K562 (cell line): Measurements from ENCODE around the gene OSGEP.

Source experiments
- CTBP1 ChIP-seq: fragments of 450-650 bp; IDR thresholded peaks from 2 replicates; pipeline ENCODE4 v1.6.1; 2016; ENCODE audit warnings: borderline replicate concordance
- CTCF ChIP-seq, 3 experiments: IDR thresholded peaks in 2 of 3; conservative IDR thresholded peaks in 1 of 3; 2 replicates each; pipeline ENCODE4 v1.5.1; 2011 to 2012; ENCODE audit warnings: low read length in 3 of 3, mild to moderate bottlenecking in 3 of 3, control low read depth in 2 of 3, improper control_type of control experiment in 1 of 3, inconsistent platforms in 1 of 3, low read depth in 1 of 3, mixed read lengths in 1 of 3, moderate library complexity in 1 of 3; ENCODE audit not compliant: insufficient read depth in 2 of 3
- EZH2 ChIP-seq: IDR thresholded peaks from 2 replicates; pipeline ENCODE4 v1.6.1; 2012; ENCODE audit warnings: low read depth, mild to moderate bottlenecking, inconsistent platforms, low read length, borderline replicate concordance
- GATA2 ChIP-seq: sonication (generic); formaldehyde crosslinking; IDR thresholded peaks from 2 replicates; pipeline ENCODE4 v1.4.0; 2020; ENCODE audit warnings: mild to moderate bottlenecking, missing genetic modification reagents
- HDGF ChIP-seq: fragments of 450-650 bp; IDR thresholded peaks from 2 replicates; pipeline ENCODE4 v1.6.1; 2016
- SP1 ChIP-seq: sonication (generic); formaldehyde crosslinking; IDR thresholded peaks from 2 replicates; pipeline ENCODE4 v1.8.1; 2022; ENCODE audit warnings: mild to moderate bottlenecking, missing genetic modification reagents
- YY1 ChIP-seq, 3 experiments: IDR thresholded peaks; 2 replicates each; pipeline ENCODE4 v1.6.1; 2011; ENCODE audit warnings: low read length in 2 of 3, mild to moderate bottlenecking in 2 of 3, moderate library complexity in 2 of 3, borderline replicate concordance in 1 of 3, control low read depth in 1 of 3, low read depth in 1 of 3; ENCODE audit not compliant: insufficient read depth in 3 of 3, insufficient replicate concordance in 2 of 3, control insufficient read depth in 1 of 3, insufficient read length in 1 of 3; ENCODE audit errors: extremely low read depth in 1 of 3
- ZBTB11 ChIP-seq, 3 experiments: fragments of 200-800 bp in 1 of 3; fragments of 250-450 bp in 1 of 3; fragments of 450-650 bp in 1 of 3; sonication (Bioruptor Pico) in 1 of 3; sonication (Bioruptor generic) in 1 of 3; formaldehyde crosslinking in 1 of 3; IDR thresholded peaks; 2 replicates each; pipeline versions ENCODE4 v1.6.1 to v1.8.0; 2016 to 2022; ENCODE audit warnings: mild to moderate bottlenecking in 2 of 3, missing genetic modification characterization in 2 of 3, missing compliant biosample characterization in 1 of 3, moderate library complexity in 1 of 3

GRCh38 chr14:20485900-20486299 lies 31.3 kb upstream of the OSGEP start:
- TF ChIP-seq SP1 (CRISPR knock-in tag): no peak
- no peak for TF ChIP-seq EZH2
- no peak for TF ChIP-seq GATA2 (CRISPR knock-in tag)
- no peak for TF ChIP-seq YY1 (IDR thresholded peaks at IDR 0.05; ENCODE audit: borderline replicate concordance in 1 of 3, control insufficient read depth in 1 of 3, extremely low read depth in 1 of 3, insufficient read depth in 3 of 3, insufficient read length in 1 of 3, insufficient replicate concordance in 2 of 3, low read depth in 1 of 3, low read length in 2 of 3)
- TF ChIP-seq CTCF (IDR thresholded peaks at IDR 0.05 in 2 of 3, conservative IDR thresholded peaks at IDR 0.05 in 1 of 3; ENCODE audit: insufficient read depth in 2 of 3, low read depth in 1 of 3, low read length in 3 of 3): no peak
- TF ChIP-seq ZBTB11 (CRISPR knock-in tag; IDR thresholded peaks at IDR 0.05): no peak
- no peak for TF ChIP-seq HDGF
- no peak for TF ChIP-seq CTBP1
